GM18907 (cell line): ENCODE results near the gene RAP1A.
A peak's percentile ranks its signal among the peaks of the same experiment; 100 is the strongest.

Experiments
- ATAC-seq: cut with Tn5 transposase; IDR thresholded peaks from one replicate; pipeline ENCODE4 v1.9.1; 2021; ENCODE audit warnings: mild to moderate bottlenecking, moderate library complexity; ENCODE audit not compliant: unreplicated experiment

The RAP1A gene

GRCh38 chr1:111751906-111752575 lies 132.5 kb downstream of the RAP1A start:
- no peak for ATAC-seq

DNA sequence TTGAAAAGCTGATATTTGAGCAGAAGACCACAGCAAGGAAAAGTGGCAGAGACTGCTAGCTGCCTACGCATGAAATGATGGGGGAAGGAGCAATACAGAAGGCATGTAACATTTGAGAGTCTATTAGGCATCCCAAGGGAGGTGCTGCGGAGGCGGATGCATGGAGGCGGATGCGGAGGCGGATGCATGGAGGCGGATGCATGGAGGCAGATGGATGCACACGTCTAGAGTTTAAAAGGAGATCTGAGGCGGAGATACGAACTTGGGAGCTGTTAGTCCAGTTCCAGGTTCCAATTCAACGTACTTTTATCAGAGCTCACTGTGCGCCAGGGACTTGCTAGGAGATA lies 135.4 kb downstream of the RAP1A start:
- ATAC-seq: peak; percentile 16

DNA sequence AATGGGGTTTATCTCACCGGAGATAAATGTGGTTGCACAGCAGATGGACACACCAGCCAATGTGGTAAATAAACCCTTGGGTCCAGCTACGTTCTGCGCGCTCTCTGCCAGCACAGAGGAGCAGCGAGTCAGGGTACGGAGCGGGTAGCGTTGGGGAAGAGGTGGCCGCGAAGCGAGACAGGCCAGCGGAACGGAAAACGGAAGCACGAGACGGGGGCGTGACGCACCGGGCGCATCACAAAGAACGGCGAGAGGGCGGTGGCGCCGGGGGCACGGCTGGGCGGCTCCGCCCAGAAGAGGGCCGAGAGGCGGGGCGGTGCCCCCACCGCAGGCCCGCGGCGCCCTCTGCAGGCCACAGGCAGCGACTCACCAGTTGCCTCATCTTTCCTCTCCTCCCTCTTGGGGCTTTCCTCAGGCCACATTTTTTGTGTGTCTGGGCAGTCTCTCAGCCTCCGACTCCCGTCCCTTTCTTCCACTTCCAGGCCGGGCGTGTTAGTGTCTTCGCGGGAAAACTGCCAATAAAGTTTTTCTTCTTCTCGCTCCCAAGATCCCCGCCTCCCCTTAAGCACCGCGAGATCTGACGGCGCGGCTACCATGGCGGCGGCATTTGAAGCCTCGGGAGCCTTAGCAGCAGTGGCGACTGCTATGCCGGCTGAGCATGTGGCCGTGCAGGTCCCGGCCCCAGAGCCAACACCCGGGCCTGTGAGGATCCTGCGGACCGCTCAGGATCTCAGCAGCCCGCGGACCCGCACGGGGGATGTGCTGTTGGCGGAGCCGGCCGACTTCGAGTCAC lies 135.9 kb downstream of the RAP1A start, which contains the start of gene DDX20:
Gene DDX20, plus strand, starts transcription at position 571 of the 793 bp plus-strand sequence. Its CDS starts 24 bp downstream, at position 595.
- ATAC-seq: peak; percentile 92

DNA sequence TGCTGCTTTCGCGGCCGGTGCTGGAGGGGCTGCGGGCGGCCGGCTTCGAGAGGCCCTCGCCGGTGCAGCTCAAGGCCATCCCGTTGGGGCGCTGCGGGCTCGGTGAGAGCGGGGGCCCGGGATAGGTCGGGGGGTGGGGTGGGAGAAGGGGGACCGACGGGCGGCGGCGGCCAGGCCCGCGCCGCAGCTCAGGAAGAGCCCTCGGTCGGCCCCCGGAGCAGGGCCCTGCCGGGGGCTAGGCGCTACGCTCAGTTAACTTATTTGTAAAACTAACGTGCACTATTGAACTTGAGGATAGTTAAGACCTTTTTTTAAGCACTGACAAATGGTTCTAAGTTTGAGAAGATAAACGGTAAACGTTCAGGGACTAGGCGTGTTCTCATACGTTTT lies 136.5 kb downstream of the RAP1A start:
- ATAC-seq: peak; percentile 13

DNA sequence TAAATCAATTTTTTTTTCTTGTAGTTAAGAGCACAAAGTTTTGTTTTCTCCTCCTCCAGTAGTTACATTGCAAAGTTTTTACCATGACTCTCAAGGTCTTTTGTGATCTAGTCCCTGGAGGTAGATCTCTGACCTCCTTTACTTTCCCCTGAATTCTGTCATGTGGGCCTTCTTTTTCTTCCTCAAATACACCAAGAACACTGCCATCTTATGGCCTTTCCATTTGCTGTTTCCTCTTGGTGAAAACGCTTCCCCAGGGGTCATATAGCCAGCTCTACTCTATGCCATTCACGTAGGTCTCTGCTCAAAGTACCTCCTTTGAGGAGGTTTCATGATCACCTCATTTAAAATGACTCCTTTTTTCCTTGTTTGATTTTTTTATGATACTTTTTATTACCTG lies 138.8 kb downstream of the RAP1A start:
- no peak for ATAC-seq

DNA sequence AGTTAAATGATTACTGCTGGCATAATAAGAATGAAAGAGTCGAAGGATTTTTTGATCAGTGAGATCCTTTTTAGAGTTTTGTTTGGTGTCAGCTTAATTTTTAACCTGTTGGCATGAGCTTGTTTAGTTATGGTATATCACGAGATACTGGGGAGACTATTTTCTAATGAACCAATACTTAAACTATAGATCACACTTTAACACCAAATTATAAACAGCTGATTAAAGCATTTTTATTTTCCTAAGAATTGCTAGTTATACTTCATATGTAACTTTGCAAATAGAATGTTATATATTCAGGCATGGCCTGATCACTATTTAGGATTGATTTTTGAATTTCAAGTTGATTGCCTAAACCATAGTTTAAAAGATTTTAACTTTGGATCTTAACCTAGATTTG lies 142.1 kb downstream of the RAP1A start:
- no peak for ATAC-seq

DNA sequence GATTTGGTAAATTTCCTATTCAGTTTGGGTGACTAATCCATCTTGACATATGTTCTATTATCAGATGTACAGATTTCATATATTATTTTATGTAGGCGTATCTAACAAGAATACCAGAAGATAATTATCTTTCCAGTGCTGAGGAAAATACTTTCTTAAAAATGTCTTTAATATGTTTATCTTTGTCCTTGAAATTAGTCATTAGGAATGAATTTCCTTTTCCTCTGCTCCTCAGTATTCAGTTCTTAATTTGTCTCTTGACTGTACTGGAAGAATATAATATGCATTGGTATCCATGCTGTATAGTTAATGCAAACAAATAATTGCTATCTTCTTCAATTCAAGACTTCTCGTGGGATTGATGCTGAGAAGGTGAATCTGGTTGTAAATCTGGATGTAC lies 142.7 kb downstream of the RAP1A start:
- ATAC-seq: no peak
